GM21529 (cell line): ENCODE data around the gene SLC25A22.

ENCODE experiments used
- ATAC-seq: cut with Tn5 transposase; IDR thresholded peaks from one replicate; pipeline ENCODE4 v1.9.1; 2021; ENCODE audit not compliant: unreplicated experiment

Gene SLC25A22

DNA sequence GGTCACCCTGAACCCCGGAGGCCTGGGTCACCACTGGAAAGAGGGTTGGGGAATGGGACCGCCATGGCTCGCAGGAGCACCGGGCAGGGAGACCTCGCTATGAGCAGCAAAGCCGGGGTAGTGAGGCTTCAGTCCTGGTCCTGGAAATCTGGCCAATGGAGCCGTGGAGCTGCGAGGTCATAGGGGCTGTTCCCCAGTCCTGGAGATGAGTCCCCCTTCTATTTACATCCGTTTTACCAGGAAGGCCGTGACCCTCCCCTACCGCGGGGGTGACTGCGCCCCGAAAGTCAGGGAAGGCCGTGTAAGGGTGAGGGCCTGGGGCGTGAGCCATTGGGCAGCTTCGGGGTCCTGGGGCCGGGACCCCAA is 6.5 kb upstream of the SLC25A22 start:
- no peak for ATAC-seq

DNA sequence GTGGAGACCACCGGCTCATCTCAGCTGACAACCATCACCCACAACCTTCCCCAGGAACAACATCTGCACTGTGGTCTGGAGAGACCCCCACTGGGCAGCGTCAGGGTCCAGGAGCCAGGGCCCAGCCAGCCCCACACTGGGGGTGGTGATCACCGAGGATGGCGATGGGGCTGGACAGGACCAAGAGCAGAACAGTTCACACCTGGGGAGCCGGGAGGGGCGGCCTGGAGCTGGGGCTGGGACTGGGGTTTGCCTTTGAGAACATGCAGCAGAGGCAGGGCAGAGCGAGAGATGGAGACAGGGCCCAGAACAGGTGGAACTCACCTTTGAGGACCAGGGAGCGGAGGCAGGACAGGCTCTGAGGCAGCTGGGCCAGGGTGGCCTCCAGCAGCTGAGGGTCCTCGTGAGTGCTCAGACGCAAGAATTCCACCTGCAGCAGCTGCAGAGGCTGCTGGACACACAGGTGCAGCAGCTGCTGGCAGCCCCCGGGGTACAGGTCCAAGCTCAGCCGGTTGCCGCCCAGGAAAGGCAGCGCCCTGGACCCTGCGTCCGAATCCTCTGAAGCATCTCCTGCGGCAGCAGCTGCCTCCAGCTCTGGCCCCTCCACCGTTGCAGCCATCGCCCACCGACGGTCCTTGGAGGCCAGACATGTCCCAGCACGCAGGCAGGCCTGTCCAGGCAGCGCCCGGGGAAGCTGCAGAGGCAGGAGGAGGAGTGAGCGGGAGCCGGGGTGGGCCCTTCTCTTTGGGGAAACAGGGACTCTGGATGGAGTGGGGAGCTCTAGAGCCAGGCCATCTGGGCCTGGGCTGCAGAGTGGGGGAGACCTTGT is 5.9 kb upstream of the SLC25A22 start:
- no peak for ATAC-seq

DNA sequence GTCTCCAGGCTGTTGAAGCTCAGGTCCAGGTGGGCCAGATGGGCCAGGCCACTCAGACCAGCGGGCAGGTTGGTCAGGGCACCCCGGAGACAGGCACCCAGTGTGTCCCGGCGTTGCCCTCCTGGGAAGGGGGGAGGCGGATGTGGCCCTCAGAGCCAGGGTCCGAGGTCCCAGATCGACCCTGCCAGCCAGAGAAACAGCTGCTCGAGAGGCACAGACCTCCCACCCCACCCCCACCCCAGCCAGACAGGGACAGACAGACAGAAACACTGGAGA is 5.3 kb upstream of the SLC25A22 start:
- ATAC-seq = no peak

DNA sequence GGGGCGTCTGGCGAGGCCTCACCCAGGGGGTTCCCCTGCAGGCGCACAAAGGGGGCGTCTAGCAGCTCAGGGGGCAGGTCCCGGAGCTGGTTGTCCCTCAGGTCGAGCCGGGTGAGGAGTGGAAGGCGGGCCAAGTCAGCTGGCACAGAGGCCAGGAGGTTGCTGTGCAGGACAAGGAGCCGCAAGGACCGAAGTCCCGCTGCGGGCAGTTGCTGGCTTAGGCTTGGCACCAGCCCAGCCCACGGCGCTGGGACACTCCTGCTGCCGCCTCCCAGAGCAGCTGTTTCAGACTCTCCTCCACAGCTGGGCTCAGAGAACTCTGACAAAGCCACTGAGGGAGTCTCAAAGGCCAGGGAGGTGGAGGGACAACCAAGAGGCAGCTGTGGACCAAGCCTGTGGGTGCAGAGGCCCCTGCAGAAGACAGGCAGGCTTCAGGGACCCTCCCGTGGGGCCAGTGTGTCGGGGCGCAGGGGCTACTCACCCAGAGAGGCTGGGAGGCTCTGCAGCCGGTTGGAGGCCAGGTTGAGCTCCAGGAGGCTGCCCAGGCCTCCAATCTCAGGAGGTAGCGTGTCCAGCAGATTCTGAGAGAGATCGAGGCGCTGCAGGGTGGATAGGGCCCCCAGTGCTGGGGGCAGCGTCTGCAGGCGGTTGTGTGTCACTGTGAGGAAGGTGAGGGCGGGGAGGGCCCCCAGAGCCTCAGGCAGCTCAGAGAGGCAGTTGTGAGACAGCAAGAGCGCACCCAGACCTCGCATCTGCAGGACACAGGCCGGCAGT is 4.8 kb upstream of the SLC25A22 start:
- ATAC-seq = no peak

DNA sequence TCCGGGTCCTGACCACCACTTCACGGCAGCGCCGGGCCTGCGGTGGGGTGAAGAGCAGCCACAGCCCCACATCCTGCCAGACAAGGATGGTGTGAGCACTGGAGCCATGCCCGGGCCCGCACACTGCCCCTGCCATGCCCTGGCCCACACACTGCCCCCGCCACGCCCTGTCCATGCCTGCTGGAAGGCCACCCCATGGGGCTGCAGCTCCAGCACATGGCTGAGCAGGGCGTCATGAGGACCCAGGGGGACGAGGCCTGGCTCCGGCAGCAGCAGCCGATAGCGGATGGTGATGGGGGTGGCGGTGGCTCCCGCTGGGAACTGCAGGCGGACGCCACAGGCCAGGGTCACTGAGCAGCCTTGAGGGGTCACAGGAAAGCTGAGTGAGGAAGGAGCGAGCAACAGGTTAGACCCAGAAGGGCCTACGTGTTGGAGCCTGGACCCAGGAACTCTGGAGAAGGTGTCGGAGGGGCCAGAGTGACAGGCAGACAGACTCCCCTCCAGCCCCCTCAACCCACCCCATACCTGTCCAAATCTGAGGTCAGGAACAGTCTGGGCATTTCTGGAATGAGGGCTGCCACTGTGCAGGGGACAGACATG is 4.0 kb upstream of the SLC25A22 start:
- no peak for ATAC-seq

DNA sequence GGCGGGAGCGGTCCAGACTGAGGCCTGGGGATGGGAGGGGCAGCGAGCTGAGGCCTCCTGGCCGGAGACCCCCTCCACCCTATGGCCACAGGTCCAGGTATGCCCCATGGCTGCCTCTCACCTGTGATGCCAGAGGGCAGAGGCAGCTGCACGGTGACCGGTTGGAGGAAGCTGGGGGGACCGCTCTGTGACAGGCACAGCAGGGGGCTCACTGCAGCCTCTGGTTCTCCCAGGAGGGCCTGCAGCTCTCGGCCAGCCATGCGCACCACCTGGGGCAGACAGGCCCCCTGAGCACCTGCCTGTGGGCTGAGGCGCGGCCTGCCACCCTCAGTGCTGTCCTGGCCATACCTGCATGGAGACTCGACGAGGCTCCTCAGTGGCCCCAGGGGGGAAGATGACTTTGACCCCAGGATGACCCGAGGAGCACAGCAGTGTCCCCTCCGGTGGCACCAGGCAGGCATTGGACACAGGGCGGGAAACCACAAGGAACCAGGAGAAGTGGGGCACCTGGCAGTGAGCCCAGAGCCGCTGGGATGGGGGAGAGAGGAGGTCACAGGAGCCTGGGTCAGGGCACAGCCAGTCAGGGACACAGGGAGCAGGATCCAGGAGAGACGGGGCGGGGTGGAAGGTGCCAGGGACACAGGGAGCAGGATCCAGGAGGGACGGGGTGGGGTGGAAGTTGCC is 3.2 kb upstream of the SLC25A22 start:
- no peak for ATAC-seq

DNA sequence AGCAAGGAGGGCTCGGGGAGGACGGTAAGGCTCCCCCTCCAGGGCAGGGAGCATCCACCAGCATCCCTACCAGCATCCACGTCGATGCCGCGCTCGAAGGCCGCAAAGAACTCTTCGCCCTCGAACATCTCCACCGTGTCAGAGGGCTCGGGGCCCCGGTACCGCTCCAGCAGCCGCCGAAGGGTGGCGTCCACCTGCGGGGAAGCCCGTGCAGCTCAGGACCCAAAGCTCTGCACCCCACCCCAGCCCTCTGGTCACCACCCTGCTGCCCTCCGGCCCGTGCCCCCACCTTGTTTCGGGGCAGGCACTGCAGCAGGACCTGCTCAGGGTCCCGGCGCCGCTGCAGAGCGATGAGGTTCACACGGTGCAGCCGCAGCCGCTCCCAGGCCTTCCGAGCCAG is 2.4 kb upstream of the SLC25A22 start:
- no peak for ATAC-seq

DNA sequence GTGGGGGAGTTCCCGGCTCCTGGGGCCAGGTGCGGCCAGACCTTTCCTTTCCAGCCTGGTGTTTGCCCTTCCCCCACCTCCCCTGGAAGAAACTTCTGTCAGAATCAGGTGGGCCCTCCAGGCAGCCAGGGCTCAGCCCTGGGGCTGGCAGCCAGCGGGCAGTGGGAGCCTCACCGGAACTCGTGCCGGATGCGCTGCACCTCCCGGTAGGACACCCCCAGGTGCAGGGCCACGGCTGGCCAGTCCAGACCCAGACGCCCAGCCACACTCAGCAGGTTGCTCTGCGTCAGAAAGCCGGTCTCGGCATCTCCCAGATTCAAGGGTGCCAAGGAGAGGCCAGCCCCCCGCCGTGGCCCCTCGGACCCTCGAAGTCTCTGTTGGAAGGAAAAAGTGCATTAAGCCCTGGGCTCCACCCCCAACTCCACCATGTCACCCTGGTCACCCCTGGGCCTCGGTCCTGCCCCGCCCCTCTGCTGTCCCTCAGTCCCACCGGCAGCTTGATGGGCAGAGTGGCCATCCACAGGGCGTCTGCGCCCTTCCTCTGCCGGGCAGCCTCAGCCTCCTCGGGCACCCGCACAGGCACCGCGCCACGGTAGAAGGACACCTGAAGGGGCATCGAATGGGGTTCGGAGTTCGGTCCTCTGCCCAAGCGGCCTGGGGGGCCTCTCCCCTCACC is 1.7 kb upstream of the SLC25A22 start:
- ATAC-seq = no peak

DNA sequence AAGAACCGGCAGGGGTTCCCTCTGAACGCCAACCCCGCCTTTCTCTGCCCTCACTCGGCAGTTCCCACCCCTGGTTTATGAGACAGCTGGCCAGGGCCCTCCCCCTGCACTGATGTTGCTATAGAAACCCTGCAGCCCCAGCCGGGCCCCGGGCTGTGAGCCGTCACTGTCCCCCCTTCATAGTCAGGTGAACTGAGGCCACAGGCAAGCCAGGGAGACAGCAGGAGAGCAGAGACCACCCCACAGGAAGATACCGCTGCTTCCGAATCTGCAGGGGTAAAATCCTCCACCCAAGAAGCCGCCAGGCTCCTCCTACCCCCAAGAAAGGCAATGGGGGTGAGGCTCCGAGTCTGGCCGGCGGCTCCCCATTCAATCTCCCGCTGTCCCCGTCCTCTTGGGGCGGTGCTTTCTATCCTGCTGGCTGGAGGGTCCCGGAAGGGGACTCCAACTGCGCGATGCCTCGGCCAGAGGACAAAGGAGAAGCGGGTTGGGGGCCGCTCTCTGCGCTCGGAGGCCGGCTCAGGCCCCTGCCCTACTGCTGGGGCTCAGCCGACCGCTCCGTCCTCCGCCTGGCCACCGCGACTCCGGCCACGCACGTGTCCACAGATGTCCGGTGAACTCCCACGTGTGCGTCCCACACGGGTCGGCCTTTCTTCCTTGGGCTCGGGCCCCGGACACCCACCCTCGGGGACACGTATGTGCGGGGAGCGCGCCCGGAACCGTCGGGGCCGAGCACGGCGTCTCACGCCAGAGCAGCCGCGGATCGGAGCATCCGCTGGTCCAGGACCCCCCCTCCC is 587 bp downstream of the SLC25A22 start:
- ATAC-seq = peak; percentile 53

DNA sequence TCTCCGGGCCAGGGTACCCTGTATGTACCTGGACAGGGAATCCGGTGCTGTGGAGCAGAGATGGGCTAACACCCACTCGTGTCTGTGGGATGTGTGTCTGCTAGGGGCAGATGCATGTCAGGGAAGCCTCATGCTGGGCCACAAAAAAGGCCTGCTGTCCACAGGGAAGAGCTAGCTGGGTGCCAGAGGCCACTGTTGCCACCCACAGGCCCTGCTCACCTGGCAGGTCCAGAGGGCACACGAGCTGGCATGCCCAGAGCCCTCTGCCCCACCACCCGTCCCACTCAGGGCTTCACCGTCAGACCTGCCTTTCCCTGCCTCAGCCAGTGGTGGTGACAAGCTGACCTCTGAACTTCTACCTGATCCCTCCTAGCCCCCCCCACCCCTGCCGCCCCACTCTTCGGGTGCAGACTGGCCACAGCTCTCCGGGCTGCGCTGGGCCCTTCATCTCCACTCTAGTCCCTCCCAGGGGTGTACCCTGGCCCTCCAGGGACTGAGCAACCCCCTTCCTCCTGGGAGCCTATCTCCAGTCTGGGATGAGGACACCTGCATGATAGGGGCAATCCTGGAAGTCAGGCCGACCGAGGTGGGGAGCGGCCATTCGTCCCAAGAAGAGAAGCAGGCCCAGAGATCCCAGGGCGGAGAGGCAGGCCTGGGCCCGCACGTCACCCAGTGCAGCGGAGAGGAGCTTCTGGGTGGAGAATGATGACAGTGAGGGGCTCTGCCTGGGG is 1.4 kb downstream of the SLC25A22 start:
- no peak for ATAC-seq

DNA sequence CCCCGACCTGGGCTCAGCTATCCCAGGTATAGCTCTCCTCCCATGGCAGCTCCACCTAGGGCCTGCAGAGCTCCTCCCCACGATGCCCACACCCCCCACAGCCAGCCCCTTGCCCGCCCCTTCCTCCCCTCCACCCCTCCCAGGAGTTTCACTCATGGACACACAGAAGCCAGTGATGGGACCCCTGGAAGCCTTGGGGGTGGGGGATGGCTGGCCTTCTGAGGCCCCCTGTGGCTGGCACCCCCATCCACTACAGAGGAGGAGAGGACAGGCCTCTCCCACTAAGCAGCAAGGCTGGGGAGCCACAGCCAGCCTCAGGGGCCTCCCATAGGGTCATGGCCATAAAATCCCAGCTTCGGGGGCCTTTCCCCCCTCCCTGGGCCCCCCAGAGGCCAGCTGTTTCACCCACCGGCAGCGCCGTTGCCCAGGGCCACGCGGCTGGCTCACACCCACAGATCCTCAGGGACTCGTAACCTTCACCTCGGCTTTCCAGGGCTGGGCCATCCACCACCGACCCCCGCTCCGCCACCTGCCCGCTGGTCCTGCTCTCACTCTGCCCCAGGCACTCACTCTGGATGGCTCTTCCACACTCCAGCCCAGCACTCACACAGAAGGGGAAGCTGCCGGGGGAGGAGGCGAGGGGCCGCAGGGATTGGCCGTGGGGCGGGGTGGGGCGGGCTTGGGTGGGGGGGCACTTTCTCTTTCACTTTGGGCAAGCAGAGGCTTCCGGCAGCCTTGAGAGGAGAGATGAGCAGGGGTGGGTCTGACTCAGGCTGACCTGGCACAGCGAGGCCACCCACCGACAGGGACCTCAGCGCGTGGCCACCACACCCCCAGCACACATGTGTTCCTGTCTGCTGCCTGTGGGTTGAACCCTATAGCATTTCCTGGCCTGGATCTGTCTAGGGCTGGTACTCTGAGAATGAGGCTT is 2.2 kb downstream of the SLC25A22 start:
- peak; percentile 36 for ATAC-seq

DNA sequence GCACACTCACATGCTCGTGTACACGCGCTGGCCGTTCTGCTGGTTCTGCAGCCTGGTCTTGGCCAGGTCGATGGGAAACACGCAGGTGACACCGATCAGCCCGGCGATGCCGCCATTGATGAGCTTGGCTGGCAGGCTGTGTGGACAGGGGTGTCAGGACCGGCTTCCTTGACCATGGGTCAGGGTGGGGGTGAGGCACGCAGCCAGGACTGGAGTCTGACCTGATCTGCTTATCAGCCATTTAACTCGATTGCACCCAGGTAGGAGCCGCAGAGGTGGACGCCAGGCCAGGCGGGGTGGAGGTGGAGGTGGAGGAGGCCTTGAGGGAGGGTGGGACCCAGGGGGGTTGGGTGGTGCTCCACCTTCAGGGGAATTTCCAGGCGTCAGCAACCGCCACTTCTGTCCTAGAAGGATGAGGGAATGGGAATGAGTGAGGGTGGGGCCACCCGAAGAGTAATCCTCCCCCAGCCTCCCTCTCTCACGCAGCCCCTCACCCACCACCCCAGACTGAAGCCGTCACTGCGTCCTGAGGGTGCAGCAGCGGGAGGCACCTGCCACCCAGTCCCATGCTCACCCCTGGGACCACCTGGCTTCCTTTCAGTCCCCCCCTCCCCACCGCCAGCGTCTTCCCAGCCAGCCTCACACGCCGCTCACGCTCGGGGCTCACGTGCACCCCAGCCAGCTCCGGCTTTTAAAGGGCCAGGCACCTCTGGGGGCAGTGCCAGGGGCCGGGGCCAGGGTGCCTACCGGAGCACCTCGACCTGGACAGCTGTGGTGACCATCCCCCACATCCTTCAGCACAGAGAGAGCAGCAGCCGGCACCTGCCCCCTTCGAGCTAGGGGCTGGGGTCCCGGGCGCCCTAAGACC is 3.1 kb downstream of the SLC25A22 start:
- no peak for ATAC-seq

DNA sequence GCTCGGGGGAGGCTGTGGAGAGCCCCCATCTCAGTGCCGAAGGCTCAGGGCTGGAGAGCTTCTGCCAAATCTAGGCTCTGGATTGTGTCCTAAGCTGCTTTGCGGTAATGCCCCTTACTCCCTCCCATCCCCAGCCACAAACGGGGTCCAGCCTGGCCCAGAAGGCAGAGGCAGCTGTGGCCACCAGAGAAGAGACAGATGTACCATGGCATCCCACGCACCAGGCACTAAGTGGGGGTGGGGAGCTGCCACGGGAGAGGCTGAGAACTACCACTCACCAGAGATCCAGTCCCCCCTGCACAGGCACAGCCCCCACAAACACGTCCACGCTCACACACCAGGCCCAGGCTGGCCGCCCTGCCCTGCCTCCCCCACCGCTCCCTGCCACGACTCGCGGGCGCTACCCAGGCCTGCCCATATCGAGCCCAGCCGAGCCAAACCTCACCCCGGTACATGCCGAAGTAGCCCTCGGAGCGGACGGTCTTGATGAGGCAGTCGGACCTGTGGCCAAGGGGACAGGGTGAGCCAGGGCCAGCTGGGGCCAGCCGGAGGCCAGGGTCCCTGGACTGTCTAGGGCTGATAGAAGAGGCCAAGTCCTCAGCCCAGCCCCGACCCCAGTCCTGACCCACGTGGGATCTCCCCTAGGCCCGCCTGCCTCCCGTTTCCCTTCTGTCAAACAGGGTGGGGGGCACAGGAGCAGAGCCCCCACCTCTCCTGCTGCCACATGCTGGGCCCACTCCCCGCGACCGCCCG is 3.9 kb downstream of the SLC25A22 start:
- ATAC-seq = no peak

DNA sequence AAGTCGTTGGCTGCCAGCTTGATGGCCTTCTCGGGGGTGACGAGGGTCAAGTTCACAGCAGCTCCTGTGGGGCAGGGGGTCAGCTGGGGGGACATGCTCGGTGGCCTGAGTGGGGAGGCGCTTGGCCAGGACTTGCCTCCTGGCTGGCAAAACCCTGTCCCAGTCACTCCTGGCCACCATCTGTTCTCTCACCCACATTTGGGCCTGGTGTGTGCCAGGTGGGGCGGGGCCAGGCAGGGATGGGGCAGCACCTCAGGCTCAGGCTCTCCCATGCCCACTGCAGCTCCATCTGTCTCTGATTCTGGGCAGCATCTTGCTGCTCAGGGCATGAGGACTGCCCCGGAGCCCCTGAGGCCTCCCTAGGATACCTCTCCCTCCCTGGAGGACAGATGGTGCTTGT is 4.5 kb downstream of the SLC25A22 start:
- no peak for ATAC-seq

DNA sequence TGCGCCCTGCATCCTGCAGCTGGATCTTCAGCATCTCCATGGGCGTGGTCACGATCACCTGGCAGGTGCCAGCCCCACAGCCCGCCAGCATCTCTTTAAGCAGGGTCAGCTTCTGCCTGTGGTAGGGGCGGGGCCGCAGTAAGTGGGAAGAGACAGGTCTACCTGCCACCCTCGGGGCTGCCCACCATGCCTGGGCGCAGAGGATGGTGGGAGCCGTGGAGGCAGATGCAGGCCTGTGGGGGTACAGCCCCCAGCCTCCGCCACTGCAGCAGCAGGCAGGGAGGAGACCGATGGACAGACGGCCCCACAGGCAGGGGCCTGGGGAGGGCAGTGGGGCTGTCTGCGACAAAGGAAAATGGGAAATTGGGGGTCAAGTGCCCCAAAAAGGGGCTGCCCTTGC is 5.2 kb downstream of the SLC25A22 start:
- no peak for ATAC-seq

DNA sequence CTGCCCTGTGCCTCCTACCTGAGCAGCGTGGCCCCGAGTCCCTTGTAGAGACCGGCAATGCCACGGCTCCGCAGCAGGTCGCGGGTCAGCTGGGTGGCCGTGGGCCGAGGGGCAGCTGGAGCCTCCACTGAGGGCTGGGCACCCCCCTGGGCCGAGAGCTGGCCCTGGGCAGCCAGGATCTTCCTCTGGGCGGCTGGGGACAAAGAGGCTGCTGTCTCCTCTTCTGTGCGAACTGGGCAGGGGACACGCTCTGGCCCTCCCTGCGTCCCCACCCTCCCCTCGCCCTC is 5.6 kb downstream of the SLC25A22 start:
- no peak for ATAC-seq
